ENCODE results near the gene CDH4. TPM values are rescaled to one million over a fixed set of nuclear protein-coding genes. Genes with fewer than 3 reads are reported as not detected.
"Not testable (repeated sequence)": the region's sequence is repeated elsewhere in the genome, so short reads cannot be mapped to it uniquely, and the experiment has no call there.

CDH4 gene
- polyA plus RNA-seq, 1 donor (not counting 4 experiments of a cell fraction or from before 2014, with no cell fraction given), result 2.2 TPM

- dilution Hi-C loops (cut with MboI; ENCODE audit: extremely low pct_ligation_motif_present, low sequenced_read_pairs), result no loop called here
- Histone ChIP-seq H3K36me3 (ENCODE audit: control insufficient read depth in 2 of 2, extremely low read depth in 1 of 2, insufficient read depth in 2 of 2, low read length in 2 of 2) (no peaks in the 10 kb centered on the region), H3K4me1 (ENCODE audit: control insufficient read depth, extremely low read depth, insufficient read depth, low read length) (no peaks in the 10 kb centered on the region), H3K27me3 (ENCODE audit: control insufficient read depth, extremely low read depth, insufficient read depth, low read length) (peaks cover 4% of the 10 kb centered on the region), H3K9me3 (ENCODE audit: control insufficient read depth, low read depth, low read length) (no peaks in the 10 kb centered on the region), H3K9ac (ENCODE audit: control insufficient read depth, extremely low read depth, insufficient read depth, low read length) (no peak overlapping the region), H3K4me3 (ENCODE audit: control insufficient read depth in 2 of 3, extremely low read depth in 1 of 3, insufficient read depth in 2 of 3, low read depth in 1 of 3, low read length in 3 of 3) (no peak overlapping the region), H3K9me1 (ENCODE audit: control insufficient read depth, extremely low read depth, insufficient read depth, low read length) (no peaks in the 10 kb centered on the region), H3K27ac (ENCODE audit: control insufficient read depth, insufficient read depth, low read length) (no peak overlapping the region), H3K4me2 (ENCODE audit: control insufficient read depth, extremely low read depth, insufficient read depth, low read depth, low read length) (no peak overlapping the region), H2AFZ (ENCODE audit: control insufficient read depth, low read length) (no peak overlapping the region), H3K79me2 (ENCODE audit: control insufficient read depth, insufficient read depth, low read length) (no peaks in the 10 kb centered on the region), H4K20me1 (ENCODE audit: control insufficient read depth, extremely low read depth, insufficient read depth, low read length) (no peaks in the 10 kb centered on the region)
- DNase-seq (ENCODE audit: low read depth, low spot score) (no peak), FAIRE-seq (no peak)
- no peak for TF ChIP-seq CTCF (optimal IDR thresholded peaks at IDR 0.05 in 1 of 3, IDR thresholded peaks at IDR 0.05 in 1 of 3, conservative IDR thresholded peaks at IDR 0.05 in 1 of 3; ENCODE audit: extremely low read depth in 1 of 3, insufficient read depth in 2 of 3, low read length in 3 of 3)
- no peak for TF ChIP-seq EZH2 (IDR thresholded peaks at IDR 0.05; ENCODE audit: low read length)
These were observed 690.5 kb downstream of the CDH4 start for GRCh38 chr20:61942526-61942925.

- H4K20me1 ChIP-seq (ENCODE audit: control insufficient read depth, extremely low read depth, insufficient read depth, low read length); H3K4me1 ChIP-seq (ENCODE audit: control insufficient read depth, extremely low read depth, insufficient read depth, low read length); dilution Hi-C loops (cut with MboI; ENCODE audit: extremely low pct_ligation_motif_present, low sequenced_read_pairs): not testable (repeated sequence)
These were observed 692.9 kb downstream of the CDH4 start for GRCh38 chr20:61944967-61945366.

GRCh38 chr20:61945495-61945894 is 693.4 kb downstream of the CDH4 start:
- DNase-seq (ENCODE audit: low read depth, low spot score); H3K4me1 ChIP-seq (ENCODE audit: control insufficient read depth, extremely low read depth, insufficient read depth, low read length); H3K4me2 ChIP-seq (ENCODE audit: control insufficient read depth, extremely low read depth, insufficient read depth, low read depth, low read length); H3K27me3 ChIP-seq (ENCODE audit: control insufficient read depth, extremely low read depth, insufficient read depth, low read length); H3K36me3 ChIP-seq (ENCODE audit: control insufficient read depth in 2 of 2, extremely low read depth in 1 of 2, insufficient read depth in 2 of 2, low read length in 2 of 2); dilution Hi-C loops (cut with MboI; ENCODE audit: extremely low pct_ligation_motif_present, low sequenced_read_pairs); H4K20me1 ChIP-seq (ENCODE audit: control insufficient read depth, extremely low read depth, insufficient read depth, low read length); H2AFZ ChIP-seq (ENCODE audit: control insufficient read depth, low read length); H3K79me2 ChIP-seq (ENCODE audit: control insufficient read depth, insufficient read depth, low read length); H3K9me1 ChIP-seq (ENCODE audit: control insufficient read depth, extremely low read depth, insufficient read depth, low read length); H3K9ac ChIP-seq (ENCODE audit: control insufficient read depth, extremely low read depth, insufficient read depth, low read length); H3K4me3 ChIP-seq (ENCODE audit: control insufficient read depth in 2 of 3, extremely low read depth in 1 of 3, insufficient read depth in 2 of 3, low read depth in 1 of 3, low read length in 3 of 3); H3K9me3 ChIP-seq (ENCODE audit: control insufficient read depth, low read depth, low read length); H3K27ac ChIP-seq (ENCODE audit: control insufficient read depth, insufficient read depth, low read length); FAIRE-seq: not testable (repeated sequence)

More at GRCh38 chr20:61944967-61945366, 692.9 kb downstream of the CDH4 start:
- not testable (repeated sequence) for H3K36me3 ChIP-seq (ENCODE audit: control insufficient read depth in 2 of 2, extremely low read depth in 1 of 2, insufficient read depth in 2 of 2, low read length in 2 of 2); H3K27ac ChIP-seq (ENCODE audit: control insufficient read depth, insufficient read depth, low read length); H3K9ac ChIP-seq (ENCODE audit: control insufficient read depth, extremely low read depth, insufficient read depth, low read length); DNase-seq (ENCODE audit: low read depth, low spot score); H3K4me3 ChIP-seq (ENCODE audit: control insufficient read depth in 2 of 3, extremely low read depth in 1 of 3, insufficient read depth in 2 of 3, low read depth in 1 of 3, low read length in 3 of 3); FAIRE-seq; H3K4me2 ChIP-seq (ENCODE audit: control insufficient read depth, extremely low read depth, insufficient read depth, low read depth, low read length); H3K9me1 ChIP-seq (ENCODE audit: control insufficient read depth, extremely low read depth, insufficient read depth, low read length); H3K9me3 ChIP-seq (ENCODE audit: control insufficient read depth, low read depth, low read length); H3K27me3 ChIP-seq (ENCODE audit: control insufficient read depth, extremely low read depth, insufficient read depth, low read length); H2AFZ ChIP-seq (ENCODE audit: control insufficient read depth, low read length); H3K79me2 ChIP-seq (ENCODE audit: control insufficient read depth, insufficient read depth, low read length)

- H3K27me3 ChIP-seq (ENCODE audit: control insufficient read depth, extremely low read depth, insufficient read depth, low read length); H4K20me1 ChIP-seq (ENCODE audit: control insufficient read depth, extremely low read depth, insufficient read depth, low read length); H3K4me3 ChIP-seq (ENCODE audit: control insufficient read depth in 2 of 3, extremely low read depth in 1 of 3, insufficient read depth in 2 of 3, low read depth in 1 of 3, low read length in 3 of 3); H3K4me1 ChIP-seq (ENCODE audit: control insufficient read depth, extremely low read depth, insufficient read depth, low read length); H3K27ac ChIP-seq (ENCODE audit: control insufficient read depth, insufficient read depth, low read length); H3K36me3 ChIP-seq (ENCODE audit: control insufficient read depth in 2 of 2, extremely low read depth in 1 of 2, insufficient read depth in 2 of 2, low read length in 2 of 2); H3K79me2 ChIP-seq (ENCODE audit: control insufficient read depth, insufficient read depth, low read length); dilution Hi-C loops (cut with MboI; ENCODE audit: extremely low pct_ligation_motif_present, low sequenced_read_pairs); H3K9me1 ChIP-seq (ENCODE audit: control insufficient read depth, extremely low read depth, insufficient read depth, low read length); H3K9ac ChIP-seq (ENCODE audit: control insufficient read depth, extremely low read depth, insufficient read depth, low read length); DNase-seq (ENCODE audit: low read depth, low spot score); H3K9me3 ChIP-seq (ENCODE audit: control insufficient read depth, low read depth, low read length); H3K4me2 ChIP-seq (ENCODE audit: control insufficient read depth, extremely low read depth, insufficient read depth, low read depth, low read length); FAIRE-seq; H2AFZ ChIP-seq (ENCODE audit: control insufficient read depth, low read length): not testable (repeated sequence)
These were observed 696.0 kb downstream of the CDH4 start for GRCh38 chr20:61948056-61948455.

Data from keratinocyte (primary cell).